Measurements from ENCODE around the gene ATP9B.

The ATP9B gene

DNA sequence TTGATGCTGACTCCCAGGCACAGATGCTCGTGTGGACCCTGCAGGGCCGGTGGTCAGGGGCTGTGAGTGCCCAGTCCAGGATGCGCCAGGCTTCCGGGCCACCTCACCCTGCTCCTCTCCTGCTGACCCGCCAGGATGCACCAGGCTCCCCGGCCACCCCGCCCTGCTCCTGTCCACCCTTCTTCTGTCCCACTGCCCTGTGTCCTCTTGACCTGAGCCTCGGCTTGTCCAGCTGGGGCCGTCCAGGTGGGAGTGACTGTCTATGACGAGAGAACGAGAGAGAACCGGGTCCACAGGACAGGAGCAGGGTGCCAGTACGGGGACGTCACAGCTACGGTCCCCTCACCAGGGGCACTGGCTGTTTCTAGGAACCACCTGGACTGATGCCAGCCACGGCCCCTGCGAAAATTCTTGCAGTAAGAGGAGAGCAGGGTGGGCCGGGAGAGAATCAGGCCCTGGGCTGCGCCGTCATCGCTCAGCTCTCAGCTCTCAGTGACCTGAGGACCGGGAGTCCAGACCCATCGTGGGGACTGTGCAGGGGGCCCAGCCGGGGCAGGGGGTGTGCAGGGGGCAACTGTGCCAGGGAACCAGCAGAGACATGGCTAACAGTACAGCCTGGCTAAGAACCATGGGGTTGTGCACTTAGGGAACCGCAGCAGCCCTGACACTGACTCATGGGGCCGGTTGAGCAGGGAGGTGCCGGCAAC lies 313.6 kb downstream of the ATP9B start:
- peak; percentile 65 for DNase-seq (ENCODE audit: low spot score)

DNA sequence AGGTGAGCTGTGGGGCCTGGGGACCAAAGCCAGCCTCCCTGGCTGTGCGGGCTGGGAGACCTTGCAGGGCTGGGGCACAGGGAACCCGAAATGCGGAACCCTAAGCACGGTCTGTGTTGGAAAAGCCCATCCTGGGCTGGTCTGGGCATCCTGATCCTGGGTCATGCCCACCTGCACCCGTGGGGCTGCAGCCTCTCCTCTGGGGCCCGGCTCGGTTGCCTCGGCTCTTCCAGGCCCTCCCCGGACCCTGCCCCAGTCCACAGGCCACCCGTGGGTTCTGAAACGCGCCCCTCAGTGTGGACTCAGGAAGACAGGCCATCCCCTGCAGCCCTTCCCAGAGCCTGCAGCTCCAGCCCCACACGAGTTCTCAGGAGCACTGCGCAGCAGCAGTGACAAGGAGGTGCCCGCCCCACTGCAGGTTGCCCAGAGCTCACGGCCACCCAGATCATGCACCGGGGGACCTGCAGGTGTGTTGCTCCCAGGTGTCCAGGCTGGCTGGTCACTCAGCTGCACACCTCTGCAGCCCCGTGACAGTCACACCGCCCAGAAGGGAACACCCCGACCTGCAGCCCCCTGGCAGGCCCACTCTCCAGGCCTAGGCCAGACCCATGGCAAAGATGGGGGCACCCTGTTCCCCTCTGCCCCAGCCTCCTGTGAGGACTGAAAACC lies 314.3 kb downstream of the ATP9B start:
- DNase-seq (ENCODE audit: low spot score): peak; percentile 65

DNA sequence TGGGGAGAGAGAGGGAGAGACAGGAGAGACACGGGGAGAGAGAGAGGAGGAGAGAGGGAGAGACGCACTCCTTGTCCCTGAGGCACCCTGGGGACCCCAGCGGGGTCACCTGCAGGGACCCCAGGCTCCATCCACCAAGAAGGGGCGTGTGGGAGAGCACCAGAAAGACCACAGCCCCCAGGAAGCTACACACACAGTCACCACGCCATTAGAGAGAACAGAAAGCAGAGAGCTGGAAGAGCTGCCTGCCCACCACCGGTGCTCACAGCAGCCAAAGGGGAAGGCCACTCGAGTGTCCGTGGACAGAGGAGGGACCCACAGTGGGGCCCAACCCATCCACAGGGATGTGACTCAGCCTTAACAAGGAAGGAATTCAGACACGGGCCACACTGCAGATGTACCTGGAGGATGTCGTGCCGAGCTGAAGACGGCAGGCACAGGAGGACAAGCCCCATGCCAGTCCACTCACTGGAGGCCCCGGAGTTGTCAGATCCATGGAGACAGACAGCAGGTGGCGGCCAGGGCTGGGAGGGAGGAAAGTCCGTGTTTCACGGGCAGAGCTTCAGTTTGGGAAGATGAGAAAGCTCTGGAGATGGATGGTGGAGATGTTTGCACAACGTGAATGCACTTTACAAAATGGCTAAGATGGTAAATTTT lies 315.1 kb downstream of the ATP9B start:
- no peak for DNase-seq (ENCODE audit: low spot score)

DNA sequence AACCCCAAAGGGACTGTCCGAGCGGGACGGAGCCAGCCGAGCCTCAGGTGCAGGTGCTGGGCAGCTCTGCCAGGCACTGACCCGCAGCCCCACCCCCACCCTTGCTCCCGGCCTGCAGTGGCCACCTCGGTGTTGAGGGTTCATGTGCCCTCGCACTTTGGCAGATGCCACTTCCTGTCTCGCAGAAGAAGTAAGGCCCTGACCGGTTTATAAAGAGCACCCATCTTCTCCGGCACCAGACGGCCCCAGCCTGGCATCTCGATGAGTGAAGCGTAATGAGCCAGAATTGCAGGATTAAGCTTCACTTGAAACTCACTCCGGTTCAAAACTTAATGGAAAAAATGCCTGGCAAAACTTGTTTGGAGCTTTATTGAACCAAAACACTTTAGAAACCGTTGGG lies 315.6 kb downstream of the ATP9B start:
- no peak for DNase-seq (ENCODE audit: low spot score)

DNA sequence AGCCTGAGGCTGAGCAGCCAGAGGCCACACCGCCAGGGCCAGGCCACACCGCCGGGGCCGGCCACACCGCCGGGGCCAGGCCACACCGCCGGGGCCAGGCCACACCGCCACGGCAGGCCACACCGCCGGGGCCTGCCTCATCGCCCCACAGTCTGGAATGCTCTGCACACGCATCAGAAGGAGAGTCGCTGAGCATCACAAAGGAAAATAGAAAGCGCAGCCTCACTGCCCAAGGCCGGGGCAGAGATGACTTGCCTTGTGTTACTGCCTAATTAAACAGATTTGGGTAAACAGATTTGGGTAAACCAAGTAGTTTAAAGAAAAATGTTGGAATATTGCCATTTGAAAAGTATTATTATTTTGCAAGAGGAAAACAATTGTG lies 316.1 kb downstream of the ATP9B start:
- DNase-seq (ENCODE audit: low spot score): no peak

DNA sequence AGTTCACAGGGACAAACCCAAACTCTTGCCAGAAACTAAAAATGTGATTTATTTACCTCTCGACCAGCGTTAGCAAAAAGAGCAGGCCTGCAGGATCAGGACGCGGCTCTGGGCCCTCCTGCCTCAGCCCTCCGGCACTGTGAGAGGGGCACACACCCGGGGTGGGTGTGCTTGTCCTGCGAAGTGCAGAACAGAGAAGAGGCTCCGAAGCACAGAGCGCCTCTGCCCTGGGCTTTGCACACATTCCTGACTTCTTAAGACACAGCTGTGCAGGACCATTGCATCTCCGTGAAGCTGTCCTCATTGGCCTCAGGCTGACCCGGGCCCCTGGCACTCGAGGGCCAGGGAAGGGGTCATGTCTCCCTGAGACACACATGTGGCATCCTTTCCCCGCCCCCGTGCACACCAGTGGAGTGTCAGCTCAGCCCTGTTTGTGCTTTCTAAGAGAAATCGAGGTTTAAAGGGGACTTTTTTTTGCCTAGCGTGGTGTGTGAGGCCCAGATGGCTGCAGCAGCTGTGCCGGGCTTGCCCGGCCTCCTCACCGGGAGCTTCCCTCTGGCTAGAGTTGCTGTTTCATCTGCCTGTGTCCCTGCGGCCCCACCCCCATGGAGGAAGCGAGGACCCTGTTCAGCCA lies 316.6 kb downstream of the ATP9B start:
- peak; percentile 63 for DNase-seq (ENCODE audit: low spot score)

DNA sequence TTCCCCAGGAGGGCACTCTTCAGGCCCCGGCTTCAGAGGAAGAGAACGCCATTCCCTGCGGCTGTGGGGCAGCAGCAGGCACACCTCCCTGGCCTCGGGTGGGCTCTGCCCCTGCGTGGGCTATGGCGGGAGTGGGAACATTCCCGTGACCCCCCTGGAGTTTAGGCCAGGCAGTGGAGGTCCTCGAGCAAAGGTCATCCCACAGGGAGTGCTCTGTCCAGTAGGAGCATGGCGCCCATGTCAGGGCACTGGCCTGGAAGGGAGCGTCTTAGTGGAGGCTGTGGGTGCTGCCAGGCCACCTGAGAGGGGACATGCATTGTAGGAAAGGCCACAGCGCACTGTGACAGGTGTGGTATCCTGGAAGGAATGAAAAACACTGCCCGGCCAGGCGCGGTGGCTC lies 317.4 kb downstream of the ATP9B start:
- no peak for DNase-seq (ENCODE audit: low spot score)

DNA sequence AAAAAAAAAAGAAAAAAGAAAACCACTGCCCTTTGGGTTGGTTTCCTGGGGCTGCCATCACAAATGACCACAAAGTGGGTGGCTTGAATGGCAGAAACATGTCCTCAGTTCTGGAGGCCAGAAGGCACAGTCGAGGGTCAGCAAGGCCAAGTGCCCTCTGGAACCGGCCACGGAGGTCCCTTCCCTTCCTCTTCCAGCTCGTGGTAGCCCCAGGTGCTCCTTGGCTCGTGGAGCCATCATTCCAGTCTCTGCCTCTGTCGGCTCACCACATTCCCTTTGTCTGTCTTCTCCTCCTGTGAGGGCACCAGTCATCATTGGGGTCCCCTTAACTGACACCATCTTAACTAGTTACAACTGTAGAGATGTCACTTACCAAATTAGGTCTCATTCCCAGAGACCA lies 318.0 kb downstream of the ATP9B start:
- DNase-seq (ENCODE audit: low spot score): no peak

DNA sequence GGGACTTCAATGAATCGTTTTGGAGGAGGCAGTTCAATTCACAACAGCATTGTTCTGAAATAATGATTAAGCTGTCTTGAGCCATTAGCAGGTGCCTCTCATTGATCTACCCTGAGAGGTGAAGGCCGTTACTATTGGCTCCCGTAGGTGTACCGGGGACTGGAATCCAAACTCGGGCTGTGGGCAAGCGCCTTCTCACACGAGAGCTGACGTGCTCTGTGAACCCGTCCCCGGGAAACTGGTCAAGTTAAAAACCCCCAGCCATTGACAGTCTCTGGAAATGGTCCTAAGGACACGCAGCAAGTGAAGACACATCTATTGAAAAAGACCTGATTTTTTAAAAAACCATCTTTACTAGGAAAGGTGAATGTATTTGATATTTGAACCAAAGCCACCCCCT lies 318.4 kb downstream of the ATP9B start:
- DNase-seq (ENCODE audit: low spot score): no peak

DNA sequence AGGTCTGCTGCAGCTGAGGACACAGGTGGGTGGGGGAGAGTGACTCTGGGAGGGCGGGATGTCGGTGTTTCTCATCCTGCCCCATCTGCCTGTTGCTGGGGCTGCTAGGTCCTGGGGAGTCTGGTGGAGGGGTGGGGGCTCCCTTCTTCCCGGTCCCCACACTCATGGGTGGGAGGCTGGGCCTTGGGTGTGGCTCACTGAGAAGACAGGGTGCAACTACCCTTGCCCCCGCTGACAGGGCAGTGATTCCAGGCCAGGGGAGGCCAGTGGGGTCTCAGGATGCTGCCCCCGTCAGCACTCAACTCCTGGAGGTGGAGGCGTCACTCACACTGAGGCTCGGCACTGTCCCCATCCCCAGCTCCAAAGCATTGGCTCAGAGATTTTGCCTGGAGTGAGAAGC lies 318.8 kb downstream of the ATP9B start:
- DNase-seq (ENCODE audit: low spot score): no peak

DNA sequence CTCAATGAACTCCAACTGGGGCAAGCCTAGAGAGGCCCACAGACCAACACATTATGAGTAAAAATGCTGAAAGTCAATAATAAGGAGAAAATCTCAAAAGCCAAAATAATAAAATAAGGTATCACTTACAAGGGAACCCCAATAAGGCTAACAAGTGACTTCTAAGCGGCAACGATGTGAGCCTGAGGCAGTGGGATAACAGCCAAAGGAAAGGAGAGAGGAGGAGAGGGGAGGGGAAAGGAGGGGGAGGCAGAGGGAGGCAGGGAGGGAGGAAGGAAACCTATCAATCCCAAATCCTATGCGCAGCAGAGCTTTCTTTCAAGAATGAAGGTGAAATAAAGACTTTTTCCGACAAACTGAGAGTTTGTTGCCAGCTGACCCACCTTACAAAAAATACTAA lies 320.5 kb downstream of the ATP9B start:
- DNase-seq (ENCODE audit: low spot score): peak; percentile 42

DNA sequence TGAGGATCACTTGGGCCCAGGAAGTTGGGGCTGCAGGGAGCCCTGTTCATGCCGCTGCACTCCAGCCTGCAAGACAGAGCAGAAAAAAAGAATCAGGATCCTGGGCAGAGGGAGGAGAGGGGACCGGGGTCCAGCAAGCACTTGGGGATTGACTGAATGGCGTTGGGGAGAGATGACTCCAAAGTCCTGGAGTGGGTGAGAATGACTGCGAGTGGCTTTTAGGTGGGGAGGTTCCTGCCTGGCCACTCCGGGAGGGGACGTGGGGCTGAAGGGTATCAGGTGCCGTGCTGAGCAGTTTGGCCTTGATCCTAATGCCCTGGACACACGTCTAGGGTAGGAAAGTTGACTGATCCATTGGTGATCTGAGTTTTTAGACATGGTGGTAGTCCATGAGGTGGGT lies 323.0 kb downstream of the ATP9B start:
- DNase-seq (ENCODE audit: low spot score): no peak

DNA sequence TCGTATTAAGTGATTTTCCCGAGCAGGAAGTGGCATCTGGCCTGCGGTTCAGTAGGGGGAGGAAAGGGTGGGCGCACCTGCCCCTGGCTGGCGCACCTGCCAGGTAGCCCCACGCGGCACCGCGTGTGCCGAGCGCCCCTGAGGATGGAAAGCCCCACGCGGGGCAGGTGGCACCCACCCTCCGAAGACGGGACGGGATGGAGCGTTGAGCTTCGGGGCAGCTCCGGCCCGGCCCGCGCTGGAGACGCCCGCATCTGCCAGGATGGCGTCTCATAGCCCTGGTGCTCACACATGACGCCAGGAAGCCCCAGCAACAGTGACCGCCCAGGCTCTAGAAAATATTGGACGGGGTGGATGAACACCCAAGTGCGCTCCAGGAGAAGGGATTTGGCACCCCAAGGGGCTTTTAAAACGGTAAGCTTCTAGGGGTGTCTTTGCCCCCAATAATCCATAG lies 324.0 kb downstream of the ATP9B start:
- no peak for DNase-seq (ENCODE audit: low spot score)

DNA sequence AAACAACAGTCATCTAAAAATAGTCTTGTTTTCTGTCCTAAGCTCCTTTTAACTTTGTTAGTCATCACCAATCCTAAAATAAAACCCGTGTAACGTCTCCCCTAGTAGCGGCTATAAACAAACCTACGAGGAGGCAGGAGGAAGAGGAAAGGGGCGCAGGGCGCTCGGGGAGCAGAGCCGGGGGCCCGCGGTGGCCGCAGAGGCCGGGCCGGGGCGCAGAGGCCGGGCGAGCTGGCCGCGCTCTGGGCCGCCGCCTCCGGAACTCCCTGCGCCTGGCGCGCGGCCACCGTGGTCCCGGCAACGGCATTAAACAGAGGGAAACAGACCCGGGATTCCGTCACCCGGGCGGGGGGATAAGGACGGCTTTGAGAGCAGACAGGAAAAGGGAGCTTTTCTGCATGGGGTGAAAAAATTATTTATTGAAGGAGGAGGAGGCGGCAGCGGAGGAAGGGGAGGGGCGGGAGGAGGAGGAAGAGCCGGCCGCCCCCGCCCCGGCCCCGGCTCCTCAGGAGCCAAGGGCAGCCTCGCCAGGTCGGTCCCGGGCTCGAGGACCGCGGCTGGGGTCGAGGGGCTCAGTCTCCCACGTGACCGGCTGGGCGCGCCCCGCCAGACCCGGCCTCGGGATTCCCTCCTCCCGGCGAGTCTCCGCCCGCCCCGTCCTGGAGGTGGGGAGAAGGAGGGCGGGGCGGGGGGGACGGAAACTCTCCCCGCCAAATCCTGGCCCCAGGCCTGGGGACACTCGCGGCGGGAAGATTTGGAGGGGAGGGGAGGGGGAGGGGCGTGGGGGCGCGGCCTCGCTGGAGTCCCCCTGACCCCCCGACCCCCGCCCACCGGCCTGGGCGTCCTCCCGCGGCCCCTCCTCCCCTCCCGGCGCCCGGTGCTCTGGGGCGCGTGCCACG lies 324.7 kb downstream of the ATP9B start:
- DNase-seq (ENCODE audit: low spot score): peak; percentile 96

DNA sequence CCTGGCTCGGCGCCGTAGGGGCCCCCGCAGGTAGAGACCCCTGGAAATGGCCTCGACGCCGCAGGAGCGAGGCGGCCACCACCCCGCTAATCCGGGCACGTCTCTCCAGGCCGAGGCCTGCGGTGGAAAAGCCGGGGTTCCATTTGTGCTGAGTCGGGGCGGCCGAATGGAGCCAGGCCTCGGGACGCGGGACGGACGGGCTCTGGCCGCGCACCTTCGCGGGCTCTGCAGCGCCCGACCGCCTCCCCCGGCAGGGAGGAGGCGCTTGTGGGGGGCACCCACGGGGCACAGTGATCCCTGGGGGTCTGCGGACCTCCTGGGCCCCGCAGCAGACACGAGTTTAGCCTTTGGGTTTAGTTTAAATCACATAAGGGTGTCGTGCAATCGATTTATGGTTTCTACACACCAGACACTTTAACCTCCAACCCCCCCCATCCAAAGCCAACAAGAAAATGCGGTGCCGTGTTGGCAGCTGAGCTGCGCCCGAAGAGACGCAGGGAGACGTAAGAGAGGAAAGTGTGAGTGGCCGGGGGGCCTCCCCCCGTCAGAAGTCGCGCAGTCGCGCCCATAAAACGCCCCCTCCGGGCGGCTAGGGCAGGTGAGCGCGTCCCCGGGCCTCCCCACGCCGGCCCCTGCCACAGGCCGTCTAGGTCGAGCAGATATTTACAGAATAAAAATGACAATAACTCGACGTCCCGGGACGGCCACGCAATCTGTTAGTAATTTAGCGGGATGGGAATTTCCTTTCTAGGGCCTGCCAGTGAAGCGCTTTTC lies 325.5 kb downstream of the ATP9B start:
- peak; percentile 92 for DNase-seq (ENCODE audit: low spot score)

DNA sequence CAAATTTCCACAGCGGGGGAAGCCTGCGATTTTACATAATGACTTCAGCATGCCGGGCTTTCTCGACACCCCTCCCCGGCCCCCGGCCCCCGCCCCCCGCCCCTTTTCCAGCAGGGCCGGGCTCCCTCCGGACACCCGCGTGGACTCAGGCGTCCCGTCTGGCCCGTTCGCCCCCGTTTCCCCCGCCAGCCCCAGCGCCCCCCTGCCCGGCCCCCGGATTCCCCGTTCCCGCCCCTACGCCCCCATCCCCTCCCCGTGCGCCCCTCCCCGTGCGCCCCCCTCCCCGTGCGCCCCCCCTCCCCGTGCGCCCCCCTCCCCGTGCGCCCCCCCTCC lies 326.1 kb downstream of the ATP9B start:
- DNase-seq (ENCODE audit: low spot score): no peak

DNA sequence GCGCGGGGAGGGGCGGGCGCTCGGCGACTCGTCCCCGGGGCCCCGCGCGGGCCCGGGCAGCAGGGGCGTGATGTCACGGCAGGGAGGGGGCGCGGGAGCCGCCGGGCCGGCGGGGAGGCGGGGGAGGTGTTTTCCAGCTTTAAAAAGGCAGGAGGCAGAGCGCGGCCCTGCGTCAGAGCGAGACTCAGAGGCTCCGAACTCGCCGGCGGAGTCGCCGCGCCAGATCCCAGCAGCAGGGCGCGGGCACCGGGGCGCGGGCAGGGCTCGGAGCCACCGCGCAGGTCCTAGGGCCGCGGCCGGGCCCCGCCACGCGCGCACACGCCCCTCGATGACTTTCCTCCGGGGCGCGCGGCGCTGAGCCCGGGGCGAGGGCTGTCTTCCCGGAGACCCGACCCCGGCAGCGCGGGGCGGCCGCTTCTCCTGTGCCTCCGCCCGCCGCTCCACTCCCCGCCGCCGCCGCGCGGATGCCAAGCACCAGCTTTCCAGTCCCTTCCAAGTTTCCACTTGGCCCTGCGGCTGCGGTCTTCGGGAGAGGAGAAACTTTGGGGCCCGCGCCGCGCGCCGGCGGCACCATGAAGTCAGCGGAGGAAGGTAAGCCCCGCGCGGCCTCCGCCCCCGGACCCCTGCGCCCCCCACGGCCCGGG lies 326.7 kb downstream of the ATP9B start, which contains the start of gene NFATC1:
TSS of gene NFATC1 (plus strand) at position 170 of the 644 bp plus-strand sequence. CDS start at position 465, 295 bp downstream.
- peak; percentile 89 for DNase-seq (ENCODE audit: low spot score)

DNA sequence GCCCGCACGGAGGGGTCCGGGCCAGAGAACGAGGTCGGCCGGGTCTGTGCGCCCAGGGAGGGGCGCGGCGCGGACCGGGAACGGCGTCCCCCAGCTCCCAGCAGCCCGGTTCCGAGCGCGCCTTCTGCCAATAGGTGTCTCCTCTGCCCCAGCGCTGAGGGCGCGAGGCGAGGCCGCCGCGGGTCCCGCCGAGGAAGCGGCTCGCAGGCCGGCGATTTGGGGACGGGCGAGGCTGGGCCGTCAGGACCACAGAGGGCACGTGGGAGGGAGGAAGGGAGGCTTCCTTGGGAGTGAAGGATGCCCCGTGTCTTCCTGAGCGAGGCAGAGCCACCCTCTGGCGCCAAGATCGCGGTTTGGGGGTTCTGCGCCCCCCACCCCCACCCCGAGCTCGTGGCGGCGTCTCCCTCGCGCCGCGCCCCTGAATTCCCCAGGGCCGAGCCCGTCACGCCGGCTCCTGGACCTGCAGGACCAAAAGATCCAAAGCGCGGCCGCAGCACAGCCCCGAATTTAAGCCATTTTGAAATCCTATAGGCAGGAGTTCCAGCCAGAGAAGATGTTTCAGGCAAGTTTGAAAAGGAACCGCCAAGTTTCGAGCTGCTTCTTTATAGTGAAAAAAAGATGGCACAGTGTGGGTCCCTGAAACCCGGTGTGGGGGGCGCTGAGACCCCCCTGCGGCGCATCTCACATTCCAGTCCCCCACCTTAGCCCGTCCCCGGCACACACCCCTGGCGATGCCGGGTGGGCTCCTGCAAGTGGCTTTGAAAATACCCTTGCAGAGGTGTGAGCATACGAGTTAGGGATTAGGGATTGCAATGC lies 327.4 kb downstream of the ATP9B start:
- no peak for DNase-seq (ENCODE audit: low spot score)

DNA sequence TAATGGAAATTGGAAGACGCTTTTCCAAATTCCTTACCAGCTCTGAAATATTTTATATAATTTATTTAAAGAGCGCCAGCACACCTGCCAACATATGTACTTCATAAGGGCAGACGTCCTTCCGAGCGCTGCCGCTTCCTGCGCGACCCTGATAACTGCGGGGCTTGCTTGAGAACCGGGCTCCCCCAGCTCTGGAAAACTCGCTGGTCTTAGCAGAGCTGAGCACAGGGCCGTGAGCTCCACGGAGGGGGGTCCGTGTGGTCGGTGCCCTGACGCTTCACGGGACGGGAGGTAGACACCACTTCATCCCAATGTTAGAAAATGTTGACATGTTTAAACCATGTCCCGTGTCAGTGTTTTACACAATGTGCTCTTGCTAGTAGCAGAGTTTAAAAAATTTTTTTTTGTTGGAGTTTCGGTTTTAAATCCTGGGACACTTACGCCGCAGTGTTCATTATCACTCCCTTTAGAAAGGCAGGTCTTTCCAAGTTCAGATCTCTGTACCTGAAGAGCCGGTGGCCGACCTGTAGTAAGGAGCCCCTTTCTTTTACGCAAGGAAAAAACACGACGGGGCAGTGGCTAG lies 328.1 kb downstream of the ATP9B start:
- no peak for DNase-seq (ENCODE audit: low spot score)

All from left forelimb (tissue), 1 donor.